Measurements from ENCODE around the gene ACSL5.
"Not testable (repeated sequence)": the region's sequence is repeated elsewhere in the genome, so short reads cannot be mapped to it uniquely, and the experiment has no call there.

The ACSL5 gene

GRCh38 chr10:112461029-112461887 lies 87.3 kb downstream of the ACSL5 start:
- DNase-seq (ENCODE audit: low read depth): no peak

- not testable (repeated sequence) for DNase-seq (ENCODE audit: low read depth)
Observed at GRCh38 chr10:112464074-112464473, 90.2 kb downstream of the ACSL5 start.

GRCh38 chr10:112465299-112465883 lies 91.5 kb downstream of the ACSL5 start:
- DNase-seq (ENCODE audit: low read depth): no peak

DNA sequence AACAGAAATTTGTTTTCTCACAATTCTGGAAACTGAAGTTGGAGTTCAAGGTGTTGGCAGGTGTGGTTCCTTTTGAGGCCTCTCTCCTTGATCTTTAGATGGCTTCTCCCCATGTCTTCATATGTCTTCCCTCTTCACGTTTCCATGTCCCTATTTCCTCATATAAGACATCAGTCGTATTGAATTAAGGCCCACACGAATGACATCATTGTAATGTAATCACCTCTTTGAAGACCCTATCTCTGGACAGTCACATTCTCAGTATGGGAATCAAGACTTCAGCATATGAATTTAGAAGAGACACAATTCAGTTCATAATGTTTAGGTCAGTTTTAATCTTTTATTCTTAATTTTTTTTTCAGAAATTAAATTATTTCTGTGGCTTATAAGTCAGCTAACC lies 92.9 kb downstream of the ACSL5 start:
- no peak for DNase-seq (ENCODE audit: low read depth)

- DNase-seq (ENCODE audit: low read depth): no peak
Observed at GRCh38 chr10:112467541-112468075, 93.7 kb downstream of the ACSL5 start.

GRCh38 chr10:112471878-112472487 lies 98.1 kb downstream of the ACSL5 start:
- no peak for DNase-seq (ENCODE audit: low read depth)

- DNase-seq (ENCODE audit: low read depth): no peak
Observed at GRCh38 chr10:112475575-112476218, 101.8 kb downstream of the ACSL5 start.
